ENCODE data around the gene OR52E1.

The OR52E1 gene

DNA sequence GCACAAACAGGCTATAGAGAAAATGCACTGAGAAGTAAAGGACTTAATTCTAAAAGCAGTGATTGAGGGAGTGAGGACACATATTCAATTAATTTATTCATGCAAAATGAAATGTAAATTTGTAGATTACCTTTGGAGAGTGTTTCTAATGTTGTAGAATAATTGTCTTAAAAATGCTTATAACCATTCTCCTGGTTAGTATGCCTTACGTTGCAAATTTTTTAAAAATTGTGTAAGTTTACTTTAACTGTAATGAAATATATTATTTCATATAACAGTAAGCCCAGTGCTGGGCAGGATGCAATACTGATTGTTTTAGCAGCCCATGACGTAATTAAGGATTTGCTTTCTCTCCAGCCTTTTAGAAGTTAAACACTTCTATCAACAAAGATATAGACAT, 26.6 kb downstream of the OR52E1 start:
- Histone ChIP-seq H2AFZ (ENCODE audit: low read depth, low read length) (no peak overlapping the region), H3K4me3 (ENCODE audit: low read depth in 1 of 2, low read length in 2 of 2) (no peak overlapping the region), H3K9ac (ENCODE audit: low read depth, low read length) (no peak overlapping the region)

DNA sequence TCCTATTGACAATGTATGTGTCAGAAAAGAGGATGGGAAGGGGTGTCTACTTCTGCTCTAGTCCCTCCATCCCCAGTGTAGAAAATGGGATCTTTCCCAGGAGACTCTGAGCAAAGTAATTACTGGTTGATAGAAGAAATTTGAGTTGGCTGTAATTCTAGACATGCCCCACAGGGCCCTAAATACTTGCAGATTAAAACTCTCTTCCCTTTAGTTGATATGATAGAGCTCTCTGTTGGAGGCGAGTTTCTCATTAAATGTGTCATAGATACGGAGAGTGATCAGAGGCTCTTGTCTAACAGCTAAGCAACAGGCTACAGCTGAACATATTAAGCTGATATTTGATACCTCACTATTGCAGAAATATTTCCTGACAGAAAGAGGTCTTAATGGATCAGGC, 32.9 kb downstream of the OR52E1 start:
- Histone ChIP-seq H3K9me3 (ENCODE audit: insufficient read depth, low read length, severe bottlenecking) (no peaks in the 10 kb centered on the region), H3K4me1 (ENCODE audit: insufficient read depth, low read length) (no peaks in the 10 kb centered on the region), H3K9ac (ENCODE audit: low read depth, low read length) (no peak overlapping the region), H3K27ac (ENCODE audit: low read length) (no peak overlapping the region), H3K36me3 (ENCODE audit: insufficient read depth, low read length) (no peaks in the 10 kb centered on the region), H3K4me2 (ENCODE audit: insufficient read depth, low read length) (no peak overlapping the region), H2AFZ (ENCODE audit: low read depth, low read length) (no peak overlapping the region), H3K79me2 (ENCODE audit: insufficient read depth, low read length) (no peaks in the 10 kb centered on the region), H3K4me3 (ENCODE audit: low read depth in 1 of 2, low read length in 2 of 2) (no peak overlapping the region), H4K20me1 (ENCODE audit: insufficient read depth, low read length) (no peaks in the 10 kb centered on the region), H3K27me3 (ENCODE audit: insufficient read depth, low read length, poor library complexity) (peaks cover 7% of the 10 kb centered on the region)
- ATAC-seq (ENCODE audit: insufficient read depth, low read depth) (no peak), DNase-seq (no peak)
- TF ChIP-seq EZH2 (IDR thresholded peaks at IDR 0.05; ENCODE audit: borderline replicate concordance, low read depth, low read length, severe bottlenecking) = no peak
- TF ChIP-seq, protein P1, sequence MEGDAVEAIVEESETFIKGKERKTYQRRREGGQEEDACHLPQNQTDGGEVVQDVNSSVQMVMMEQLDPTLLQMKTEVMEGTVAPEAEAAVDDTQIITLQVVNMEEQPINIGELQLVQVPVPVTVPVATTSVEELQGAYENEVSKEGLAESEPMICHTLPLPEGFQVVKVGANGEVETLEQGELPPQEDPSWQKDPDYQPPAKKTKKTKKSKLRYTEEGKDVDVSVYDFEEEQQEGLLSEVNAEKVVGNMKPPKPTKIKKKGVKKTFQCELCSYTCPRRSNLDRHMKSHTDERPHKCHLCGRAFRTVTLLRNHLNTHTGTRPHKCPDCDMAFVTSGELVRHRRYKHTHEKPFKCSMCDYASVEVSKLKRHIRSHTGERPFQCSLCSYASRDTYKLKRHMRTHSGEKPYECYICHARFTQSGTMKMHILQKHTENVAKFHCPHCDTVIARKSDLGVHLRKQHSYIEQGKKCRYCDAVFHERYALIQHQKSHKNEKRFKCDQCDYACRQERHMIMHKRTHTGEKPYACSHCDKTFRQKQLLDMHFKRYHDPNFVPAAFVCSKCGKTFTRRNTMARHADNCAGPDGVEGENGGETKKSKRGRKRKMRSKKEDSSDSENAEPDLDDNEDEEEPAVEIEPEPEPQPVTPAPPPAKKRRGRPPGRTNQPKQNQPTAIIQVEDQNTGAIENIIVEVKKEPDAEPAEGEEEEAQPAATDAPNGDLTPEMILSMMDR (IDR thresholded peaks at IDR 0.05; ENCODE audit: borderline replicate concordance, extremely low read depth, low read length, poor library complexity, severe bottlenecking) = no peak

More for the DNA sequence above, 26.6 kb downstream of the OR52E1 start:
- Histone ChIP-seq H3K79me2 (ENCODE audit: insufficient read depth, low read length) (no peaks in the 10 kb centered on the region), H3K27ac (ENCODE audit: low read length) (no peak overlapping the region), H3K27me3 (ENCODE audit: insufficient read depth, low read length, poor library complexity) (peaks cover 4% of the 10 kb centered on the region), H3K4me1 (ENCODE audit: insufficient read depth, low read length) (no peaks in the 10 kb centered on the region), H3K4me2 (ENCODE audit: insufficient read depth, low read length) (no peak overlapping the region), H3K36me3 (ENCODE audit: insufficient read depth, low read length) (no peaks in the 10 kb centered on the region), H4K20me1 (ENCODE audit: insufficient read depth, low read length) (no peaks in the 10 kb centered on the region), H3K9me3 (ENCODE audit: insufficient read depth, low read length, severe bottlenecking) (no peaks in the 10 kb centered on the region)
- no peak for ATAC-seq (ENCODE audit: insufficient read depth, low read depth)
- no peak for DNase-seq
- TF ChIP-seq, protein P1 (IDR thresholded peaks at IDR 0.05; ENCODE audit: borderline replicate concordance, extremely low read depth, low read length, poor library complexity, severe bottlenecking) = no peak
- TF ChIP-seq EZH2 (IDR thresholded peaks at IDR 0.05; ENCODE audit: borderline replicate concordance, low read depth, low read length, severe bottlenecking) = no peak

DNA sequence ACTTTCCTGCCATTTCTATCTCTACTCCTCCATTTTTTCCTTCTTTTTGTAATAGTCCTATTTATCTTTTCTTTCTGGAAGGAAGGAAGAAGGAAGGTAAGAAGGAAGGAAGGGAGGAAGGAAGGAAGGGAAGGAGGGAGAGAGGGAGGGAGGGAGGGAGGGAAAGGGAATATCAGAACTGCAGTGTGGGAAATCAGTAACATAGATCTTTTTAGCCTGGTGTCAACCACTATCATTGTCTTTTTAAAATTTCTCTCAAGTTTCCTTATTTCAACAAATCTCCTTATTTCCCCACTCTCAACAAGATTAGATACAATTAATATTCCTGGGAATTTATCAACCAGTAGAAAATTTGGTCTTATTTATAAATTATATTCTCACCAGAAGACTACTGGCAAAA, 33.7 kb downstream of the OR52E1 start:
- Histone ChIP-seq H3K9me3 (ENCODE audit: insufficient read depth, low read length, severe bottlenecking) (no peaks in the 10 kb centered on the region), H3K27ac (ENCODE audit: low read length) (no peak overlapping the region), H3K4me2 (ENCODE audit: insufficient read depth, low read length) (no peak overlapping the region), H3K27me3 (ENCODE audit: insufficient read depth, low read length, poor library complexity) (peaks cover 7% of the 10 kb centered on the region), H3K4me3 (ENCODE audit: low read depth in 1 of 2, low read length in 2 of 2) (no peak overlapping the region), H3K9ac (ENCODE audit: low read depth, low read length) (no peak overlapping the region), H2AFZ (ENCODE audit: low read depth, low read length) (no peak overlapping the region), H4K20me1 (ENCODE audit: insufficient read depth, low read length) (no peaks in the 10 kb centered on the region), H3K79me2 (ENCODE audit: insufficient read depth, low read length) (no peaks in the 10 kb centered on the region), H3K36me3 (ENCODE audit: insufficient read depth, low read length) (no peaks in the 10 kb centered on the region), H3K4me1 (ENCODE audit: insufficient read depth, low read length) (no peaks in the 10 kb centered on the region)
- DNase-seq (no peak), ATAC-seq (ENCODE audit: insufficient read depth, low read depth) (no peak)
- no peak for TF ChIP-seq EZH2 (IDR thresholded peaks at IDR 0.05; ENCODE audit: borderline replicate concordance, low read depth, low read length, severe bottlenecking)
- TF ChIP-seq, protein P1 (IDR thresholded peaks at IDR 0.05; ENCODE audit: borderline replicate concordance, extremely low read depth, low read length, poor library complexity, severe bottlenecking) = no peak

DNA sequence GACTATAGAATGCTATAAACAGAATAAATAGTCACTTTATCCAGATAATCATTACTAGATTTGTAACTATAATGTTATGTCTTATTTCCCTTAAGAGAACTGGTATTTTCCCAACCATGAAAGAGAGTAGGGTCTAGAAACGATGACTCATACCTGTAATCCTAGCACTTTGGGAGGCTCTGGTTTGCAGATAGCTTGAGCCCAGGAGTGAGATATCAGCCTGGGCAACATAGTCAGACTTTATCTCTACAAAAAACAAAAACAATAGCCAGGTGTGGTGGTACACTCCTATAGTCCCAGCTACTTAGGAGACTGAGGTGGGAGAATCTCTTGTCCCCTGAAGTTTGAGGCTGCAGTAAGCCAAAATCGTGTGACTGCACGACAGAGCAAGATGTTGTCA, 37.9 kb downstream of the OR52E1 start:
- Histone ChIP-seq H3K9ac (ENCODE audit: low read depth, low read length) (no peak overlapping the region), H3K27me3 (ENCODE audit: insufficient read depth, low read length, poor library complexity) (peaks cover 3% of the 10 kb centered on the region), H4K20me1 (ENCODE audit: insufficient read depth, low read length) (no peaks in the 10 kb centered on the region), H3K4me2 (ENCODE audit: insufficient read depth, low read length) (no peak overlapping the region), H3K27ac (ENCODE audit: low read length) (no peak overlapping the region), H3K4me3 (ENCODE audit: low read depth in 1 of 2, low read length in 2 of 2) (no peak overlapping the region), H3K4me1 (ENCODE audit: insufficient read depth, low read length) (no peaks in the 10 kb centered on the region), H2AFZ (ENCODE audit: low read depth, low read length) (no peak overlapping the region), H3K36me3 (ENCODE audit: insufficient read depth, low read length) (no peaks in the 10 kb centered on the region), H3K9me3 (ENCODE audit: insufficient read depth, low read length, severe bottlenecking) (no peaks in the 10 kb centered on the region), H3K79me2 (ENCODE audit: insufficient read depth, low read length) (no peaks in the 10 kb centered on the region)
- ATAC-seq (ENCODE audit: insufficient read depth, low read depth) (no peak), DNase-seq (no peak)
- TF ChIP-seq EZH2 (IDR thresholded peaks at IDR 0.05; ENCODE audit: borderline replicate concordance, low read depth, low read length, severe bottlenecking) = no peak
- TF ChIP-seq, protein P1 (IDR thresholded peaks at IDR 0.05; ENCODE audit: borderline replicate concordance, extremely low read depth, low read length, poor library complexity, severe bottlenecking) = no peak

All from DND-41 (cell line).